KBM-7 (cell line): ENCODE data around the gene KCNJ12.
A peak's percentile ranks its signal among the peaks of the same experiment; 100 is the strongest.
"Not testable (repeated sequence)": the region's sequence is repeated elsewhere in the genome, so short reads cannot be mapped to it uniquely, and the experiment has no call there.

Source experiments
- DNase-seq: peaks from one replicate; pipeline ENCODE4 v3.0.0-alpha.2; 2015
- in situ Hi-C: fragments of 300-500 bp; cut with MboI; formaldehyde crosslinking; loops from 2 replicates; pipeline ENCODE4 v1.14.3; 2020; ENCODE audit warnings: low sequenced_read_pairs, low pct_unique_long_range_greater_than_20kb, mixed read lengths

KCNJ12 gene

DNA sequence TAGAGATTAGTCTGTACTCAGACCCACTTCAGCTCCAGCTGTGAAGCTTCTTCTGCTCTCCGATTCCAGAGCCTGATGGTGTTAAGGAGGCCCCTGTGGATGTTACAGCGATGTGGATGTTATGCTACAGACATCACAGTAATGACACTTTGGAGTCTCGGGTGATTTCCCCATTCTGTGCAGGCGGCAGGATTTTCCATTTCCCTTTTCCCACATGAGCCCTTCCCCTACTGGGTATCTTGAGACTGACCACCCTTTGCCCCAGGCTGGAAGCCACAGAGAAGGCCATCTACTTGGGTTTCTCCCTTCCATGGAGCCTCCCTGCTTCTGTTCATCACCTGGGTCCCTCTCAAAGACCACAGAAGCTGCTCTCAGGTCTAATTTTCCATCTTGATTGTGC is 78.3 kb downstream of the KCNJ12 start:
- in situ Hi-C loops: loop anchor here (25.0 kb wide), 1 partner anchor 317 kb away; the partner anchor contains the start of gene DHRS7B
- DNase-seq: no peak

DNA sequence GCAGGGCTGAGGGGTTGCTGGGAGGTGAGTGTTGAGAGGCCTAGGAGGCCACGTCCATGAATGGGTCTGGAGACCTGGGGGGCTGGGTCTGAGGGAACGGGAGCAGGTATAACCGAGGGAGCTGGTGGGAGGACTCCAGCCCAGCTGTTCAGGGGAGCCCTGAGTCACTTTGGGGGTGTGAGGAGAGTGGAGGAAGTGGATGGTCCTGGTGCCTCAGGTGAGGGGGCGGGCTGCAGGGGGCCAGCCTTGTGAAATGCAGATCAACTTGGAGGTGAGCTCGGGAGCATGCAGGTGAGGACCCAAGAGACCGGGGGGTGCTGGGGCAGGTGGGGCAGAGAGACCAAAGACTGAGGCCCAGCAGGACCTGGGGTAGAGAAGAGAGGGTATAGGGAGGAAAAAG is 79.6 kb downstream of the KCNJ12 start:
- DNase-seq: no peak
- in situ Hi-C loops: loop anchor here (25.0 kb wide), 1 partner anchor 318 kb away; the partner anchor contains the start of gene DHRS7B

DNA sequence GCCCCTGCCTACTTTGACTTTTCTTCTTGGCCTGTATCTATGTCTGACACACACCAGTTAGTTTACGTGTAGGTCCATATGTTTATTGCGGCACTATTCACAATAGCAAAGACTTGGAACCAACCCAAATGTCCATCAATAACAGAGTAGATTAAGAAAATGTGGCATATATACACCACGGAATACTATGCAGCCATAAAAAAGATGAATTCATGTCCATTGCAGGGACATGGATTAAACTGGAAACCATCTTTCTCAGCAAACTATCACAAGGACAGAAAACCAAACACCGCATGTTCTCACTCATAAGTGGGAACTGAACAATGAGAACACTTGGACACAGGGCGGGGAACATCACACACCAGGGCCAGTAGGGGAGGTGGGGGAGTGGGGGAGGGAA is 80.3 kb downstream of the KCNJ12 start:
- in situ Hi-C loops: loop anchor here (25.0 kb wide), 1 partner anchor 319 kb away; the partner anchor contains the start of gene DHRS7B
- not testable (repeated sequence) for DNase-seq

DNA sequence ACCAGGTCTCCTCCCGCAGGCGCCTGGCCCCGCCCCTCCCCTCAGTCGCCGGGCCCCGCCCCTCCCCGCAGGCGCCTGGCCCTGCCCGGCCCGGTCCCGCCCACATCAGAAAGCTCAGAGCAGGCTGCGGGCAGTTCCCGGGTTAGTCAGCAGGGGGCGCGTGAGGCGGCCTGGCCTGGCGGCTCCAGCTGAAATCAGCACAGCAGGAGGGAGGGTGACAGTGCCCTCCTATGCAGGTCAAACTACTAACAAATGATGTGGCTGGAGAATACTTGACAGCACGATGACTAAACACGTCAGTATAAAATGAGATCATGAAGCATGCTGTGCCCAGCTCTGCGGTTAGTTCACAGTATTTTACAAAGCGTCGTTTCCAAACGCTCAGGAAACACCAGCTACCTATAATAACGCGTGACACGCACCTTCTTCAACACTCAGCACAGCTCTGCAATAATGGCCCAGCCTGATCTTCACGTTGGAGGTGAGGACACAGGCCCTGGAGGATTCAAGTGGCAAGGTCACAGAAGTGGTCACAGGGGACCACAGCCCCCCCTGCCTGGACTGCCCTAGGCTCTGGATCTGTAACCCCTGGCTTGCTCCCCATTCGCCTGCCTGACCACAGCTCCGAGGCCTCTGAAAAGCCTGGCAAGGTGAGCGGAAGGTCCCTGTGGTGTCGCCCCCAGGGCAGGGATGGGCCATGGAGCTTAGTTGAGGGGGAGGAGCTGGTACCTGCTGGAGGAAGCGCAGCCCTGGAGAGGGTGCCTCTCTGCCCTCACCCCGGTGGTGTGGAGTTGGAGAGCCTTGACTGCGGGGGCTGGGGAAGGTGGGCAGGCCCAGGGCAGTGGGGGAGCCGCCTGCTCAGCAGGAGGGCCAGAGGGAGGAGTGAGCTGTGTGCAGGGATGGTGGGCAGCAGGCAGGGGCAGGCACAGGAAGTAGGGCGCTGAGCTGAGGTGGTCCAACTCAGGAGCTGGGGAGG is 81.2 kb downstream of the KCNJ12 start:
- in situ Hi-C loops: loop anchor here (25.0 kb wide), 1 partner anchor 320 kb away; the partner anchor contains the start of gene DHRS7B

DNA sequence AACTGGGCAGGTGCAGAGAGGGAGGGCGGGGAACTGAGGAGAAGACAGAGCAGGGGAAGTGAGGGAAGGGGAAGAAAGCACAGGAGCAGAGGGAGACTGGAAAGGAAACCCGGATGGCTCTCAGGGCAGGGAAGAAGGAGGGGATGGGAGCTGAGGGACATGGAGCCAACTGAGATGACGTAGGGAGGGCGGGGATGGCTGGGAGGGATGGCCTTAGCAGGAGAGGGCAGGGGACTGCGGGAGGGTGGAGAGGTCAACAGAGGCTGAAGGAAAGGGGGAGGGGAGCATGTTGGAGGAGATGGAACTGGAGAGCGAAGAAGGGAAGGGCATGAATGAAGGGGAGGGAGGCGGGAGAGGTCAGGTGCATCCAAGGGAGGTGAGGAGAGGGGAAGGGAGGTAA is 81.9 kb downstream of the KCNJ12 start:
- in situ Hi-C loops: loop anchor here (25.0 kb wide), 1 partner anchor 321 kb away; the partner anchor contains the start of gene DHRS7B
- DNase-seq: no peak

More for the DNA sequence above, 81.2 kb downstream of the KCNJ12 start:
- DNase-seq: peak; percentile 89

DNA sequence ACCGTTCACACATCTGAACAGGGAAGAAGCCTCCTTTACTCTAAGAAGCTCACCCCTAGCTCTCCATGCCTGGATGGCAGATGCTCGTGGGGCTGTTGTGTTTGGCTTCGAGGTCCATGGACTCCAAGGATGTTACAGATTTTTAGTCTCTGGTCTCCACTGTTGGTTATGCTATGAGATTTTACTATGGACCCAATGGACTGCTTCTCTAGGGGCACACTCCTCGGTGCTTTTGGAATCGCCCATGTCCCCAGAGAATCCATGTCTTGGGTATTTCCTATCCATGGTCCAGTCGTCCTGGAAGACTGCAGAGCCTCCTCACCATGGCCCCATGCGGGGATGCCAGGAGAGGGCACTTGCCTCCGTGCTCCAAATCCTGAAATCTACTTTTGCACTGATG is 83.4 kb downstream of the KCNJ12 start:
- in situ Hi-C loops: loop anchor here (25.0 kb wide), 1 partner anchor 322 kb away; the partner anchor contains the start of gene DHRS7B
- DNase-seq: no peak

DNA sequence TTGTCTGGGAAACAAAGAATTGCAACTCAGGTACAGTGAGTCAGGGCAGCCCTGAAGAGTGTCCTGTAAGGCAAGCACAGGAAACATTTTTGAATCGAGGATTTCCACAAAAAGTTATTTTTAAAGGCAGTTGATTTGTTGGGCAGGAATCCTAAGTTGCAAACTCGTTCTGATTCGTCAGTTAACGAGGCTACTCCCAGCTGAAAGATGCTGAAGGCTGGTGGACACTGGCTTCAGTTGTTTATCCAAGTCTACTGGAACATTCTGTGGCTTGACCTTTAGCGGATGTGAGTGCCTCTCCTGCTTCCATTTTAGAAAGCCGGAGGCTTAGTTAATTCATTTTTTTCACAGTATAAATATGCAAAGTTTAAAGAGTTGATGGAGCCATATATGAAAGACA is 84.2 kb downstream of the KCNJ12 start:
- in situ Hi-C loops: loop anchor here (25.0 kb wide), 1 partner anchor 323 kb away; the partner anchor contains the start of gene DHRS7B
- no peak for DNase-seq

DNA sequence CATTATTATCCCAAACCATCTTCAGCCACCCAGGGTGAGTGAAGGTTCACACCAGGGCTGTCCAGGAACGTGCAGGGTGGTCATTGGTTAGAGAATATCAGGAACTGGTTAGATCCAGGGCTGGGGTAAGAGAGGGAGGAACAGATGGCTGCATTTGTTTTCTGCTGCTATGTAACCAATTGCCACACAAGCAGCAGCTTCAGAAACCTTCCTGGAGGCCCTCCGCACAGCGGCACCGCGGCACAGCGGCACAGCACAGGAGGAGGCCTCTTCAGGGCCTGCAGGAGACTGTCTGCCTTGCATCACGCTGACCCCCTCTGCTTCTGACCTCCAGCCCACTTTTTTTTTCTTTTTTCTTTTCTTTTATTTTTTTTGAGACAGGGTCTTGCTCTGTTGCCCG is 86.1 kb downstream of the KCNJ12 start:
- in situ Hi-C loops: loop anchor here (25.0 kb wide), 1 partner anchor 325 kb away; the partner anchor contains the start of gene DHRS7B
- no peak for DNase-seq

DNA sequence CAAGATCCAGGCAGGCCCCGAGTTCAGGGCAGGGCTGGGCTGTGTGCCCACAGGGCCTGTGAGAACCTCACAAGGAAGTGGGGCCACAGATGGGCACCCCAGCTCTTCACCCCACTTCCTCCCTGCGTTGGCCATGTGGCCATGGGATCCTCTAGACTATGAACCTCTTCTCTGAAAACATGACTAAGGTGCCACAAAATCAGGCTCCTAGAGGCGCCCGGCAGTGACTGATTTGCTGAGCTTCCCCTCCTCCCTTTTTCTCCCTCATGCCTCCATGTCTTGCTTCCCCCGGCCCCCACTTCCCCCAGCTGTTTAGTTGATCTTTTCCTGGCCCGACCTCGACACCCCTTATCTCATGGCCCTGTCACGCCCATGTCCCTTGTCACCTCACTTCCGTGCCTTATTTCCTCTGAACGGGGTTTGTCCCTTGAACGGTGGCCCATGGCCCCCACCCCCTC is 87.1 kb downstream of the KCNJ12 start:
- in situ Hi-C loops: loop anchor here (25.0 kb wide), 1 partner anchor 326 kb away; the partner anchor contains the start of gene DHRS7B

DNA sequence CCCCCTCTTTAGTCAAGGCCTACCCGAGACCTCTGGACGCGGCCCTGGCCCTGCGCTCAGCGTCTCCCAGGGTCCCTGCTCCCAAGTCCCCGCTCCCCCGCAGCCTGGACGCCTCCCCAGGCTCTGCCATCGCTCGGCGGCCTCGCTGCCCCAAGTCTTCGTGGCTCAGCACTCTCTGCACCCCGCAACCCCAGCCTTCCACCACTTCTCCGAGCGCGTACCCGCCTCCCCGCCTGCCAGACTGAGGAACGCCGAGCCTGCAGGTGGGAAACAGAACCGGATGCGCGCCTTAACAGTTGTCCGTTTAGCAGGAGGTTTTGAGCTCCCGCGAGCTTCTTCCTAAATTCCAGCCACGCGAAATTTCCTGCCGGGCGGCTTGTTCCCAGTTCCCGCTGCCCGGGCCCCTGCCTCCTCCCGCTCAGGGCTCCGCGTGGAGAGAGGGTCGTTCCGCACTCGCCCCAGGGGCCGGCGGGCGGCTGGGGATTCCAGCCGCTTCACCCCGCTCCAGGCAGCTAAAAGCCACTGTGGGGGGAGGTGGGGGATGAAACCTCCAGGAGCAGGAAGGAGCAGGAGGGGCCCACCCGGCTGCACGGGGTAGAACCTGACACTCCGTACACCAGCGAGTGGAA is 87.7 kb downstream of the KCNJ12 start:
- in situ Hi-C loops: loop anchor here (25.0 kb wide), 1 partner anchor 327 kb away; the partner anchor contains the start of gene DHRS7B
- no peak for DNase-seq

More for the DNA sequence above, 87.1 kb downstream of the KCNJ12 start:
- DNase-seq: no peak

DNA sequence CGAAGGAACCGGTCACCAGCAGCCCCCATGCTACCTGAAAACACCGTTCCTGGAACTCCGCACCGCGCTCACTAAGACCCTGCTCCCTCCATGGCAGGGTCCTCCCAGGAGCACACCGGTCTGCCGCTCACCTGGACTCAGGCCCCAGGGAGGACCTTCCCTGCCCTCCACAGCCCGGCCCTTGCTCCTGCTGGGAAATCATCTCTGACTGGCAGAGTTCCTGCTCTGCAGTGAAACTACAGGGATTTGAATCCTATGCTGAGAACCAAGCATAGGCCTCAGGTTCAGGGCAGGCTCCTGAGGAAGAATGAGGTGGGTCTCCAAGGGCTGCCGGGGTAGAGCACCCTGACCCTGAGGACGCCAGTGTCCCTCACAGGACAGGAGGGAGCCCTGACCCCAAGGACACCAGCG is 88.5 kb downstream of the KCNJ12 start:
- in situ Hi-C loops: loop anchor here (25.0 kb wide), 1 partner anchor 327 kb away; the partner anchor contains the start of gene DHRS7B
- DNase-seq: no peak

DNA sequence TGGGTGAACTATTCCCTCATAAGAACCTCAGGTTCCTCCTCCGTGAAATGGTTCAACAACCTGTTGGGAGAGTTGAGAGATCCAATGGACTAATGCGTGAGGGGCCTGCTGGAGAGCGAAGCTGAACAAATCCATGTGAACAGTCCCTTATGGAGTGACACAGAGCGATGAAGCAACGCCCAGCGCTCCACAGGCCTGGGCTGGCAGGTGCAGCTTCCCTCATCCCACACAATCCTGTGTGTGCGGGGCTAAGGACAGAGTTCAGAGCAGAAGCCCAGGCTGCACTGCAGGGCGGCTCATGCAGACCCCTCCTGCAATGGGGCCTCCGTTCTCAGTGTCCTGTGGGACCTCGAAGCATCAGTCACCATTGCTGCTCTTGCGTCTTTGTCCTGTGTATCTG is 90.4 kb downstream of the KCNJ12 start:
- in situ Hi-C loops: loop anchor here (25.0 kb wide), 1 partner anchor 329 kb away; the partner anchor contains the start of gene DHRS7B
- DNase-seq: no peak

DNA sequence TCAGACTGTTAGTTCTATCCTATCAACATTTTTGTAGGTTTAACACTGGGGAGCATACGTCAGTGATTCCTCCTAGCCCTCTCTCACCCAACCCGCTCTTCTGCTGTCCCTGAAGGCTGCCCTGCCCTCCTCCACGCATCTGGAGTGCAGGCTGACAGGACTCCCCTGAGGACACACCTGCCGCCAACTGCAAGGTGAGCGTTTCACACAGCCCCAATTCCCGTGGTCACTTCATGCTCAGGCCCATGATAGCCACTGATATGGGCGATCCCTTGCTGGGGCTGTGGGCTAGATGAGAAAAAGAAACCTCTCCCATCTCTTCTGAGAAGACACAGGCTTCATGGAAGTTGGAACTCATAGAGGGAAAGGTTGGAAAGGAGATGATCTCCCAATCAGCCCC is 91.0 kb downstream of the KCNJ12 start:
- in situ Hi-C loops: loop anchor here (25.0 kb wide), 1 partner anchor 330 kb away; the partner anchor contains the start of gene DHRS7B
- DNase-seq: no peak

DNA sequence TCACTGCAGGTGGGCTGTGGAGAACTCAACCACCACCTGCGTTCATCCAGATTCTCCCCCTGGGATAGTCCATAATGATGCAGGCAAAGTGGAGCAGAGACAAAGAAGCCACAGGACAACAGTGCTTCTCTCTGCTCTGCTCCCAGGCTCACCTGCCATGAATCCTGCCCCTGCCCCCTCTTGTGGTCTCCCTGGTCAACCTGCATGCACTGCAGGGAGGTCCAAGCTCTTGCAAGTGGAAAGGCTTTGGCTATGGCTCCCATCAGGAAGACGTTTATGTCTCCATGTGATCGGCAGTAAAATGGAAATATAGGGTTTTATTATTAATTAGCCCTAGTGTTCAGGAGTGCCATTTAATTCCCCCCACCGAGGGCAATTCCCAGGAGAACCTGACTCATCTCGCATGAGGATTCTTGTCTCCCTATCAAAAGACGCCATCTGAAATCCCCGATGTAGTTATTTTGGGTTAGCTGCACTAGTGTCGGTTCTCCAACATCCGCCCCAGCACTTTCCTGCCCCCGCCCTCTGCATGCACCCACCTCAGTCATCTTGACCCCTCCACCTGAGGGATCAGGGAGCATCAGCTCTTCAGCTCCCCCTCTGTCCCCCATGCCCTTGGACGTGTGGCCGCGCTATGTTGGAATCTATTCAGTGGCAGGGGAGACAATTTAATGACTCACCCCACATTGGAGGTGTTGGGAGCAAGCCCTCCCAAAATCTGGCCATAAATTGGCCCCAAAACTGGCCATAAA is 91.8 kb downstream of the KCNJ12 start:
- in situ Hi-C loops: loop anchor here (25.0 kb wide), 1 partner anchor 331 kb away; the partner anchor contains the start of gene DHRS7B

More for the DNA sequence above, 91.8 kb downstream of the KCNJ12 start:
- no peak for DNase-seq
